ENCODE data around the gene ADAM22.

Gene ADAM22

DNA sequence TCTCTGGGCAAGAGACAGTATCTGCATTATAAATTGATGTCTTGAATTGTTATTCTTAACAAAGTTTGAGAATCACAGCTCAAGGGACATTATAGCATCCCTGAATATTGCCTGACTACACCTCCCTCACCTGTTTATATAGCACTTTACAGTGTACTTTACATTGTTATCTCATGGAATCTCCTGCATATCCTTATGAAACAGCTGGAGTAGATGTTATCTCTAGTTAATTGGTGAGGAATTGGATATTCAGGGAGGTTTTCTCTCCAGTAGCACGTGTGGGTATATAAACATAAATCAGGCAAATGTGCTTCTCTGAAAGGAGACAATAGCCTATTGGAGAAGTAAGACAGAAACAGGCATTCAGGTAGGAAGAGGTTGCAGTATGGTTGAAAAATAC lies 168.6 kb downstream of the ADAM22 start:
- no peak for DNase-seq (ENCODE audit: insufficient read length, low spot score)
- no peak for FAIRE-seq

DNA sequence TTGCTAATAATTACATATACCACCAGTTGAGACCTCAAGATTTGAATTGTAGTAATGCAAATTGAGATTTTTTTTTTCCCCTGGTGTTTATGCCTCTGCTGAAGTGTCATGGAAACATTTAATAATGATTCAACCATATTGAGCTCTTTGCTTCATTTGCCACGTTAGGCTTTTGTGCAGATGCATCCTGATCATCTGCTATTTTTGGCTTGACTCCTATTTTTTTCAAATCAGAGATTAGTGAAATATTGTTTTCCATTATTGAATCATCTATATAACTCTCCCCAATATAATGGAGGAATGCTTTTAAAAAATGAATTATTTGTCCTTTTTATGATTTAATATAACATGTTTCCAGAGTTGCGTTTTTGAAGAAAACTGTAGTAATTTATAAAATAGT lies 170.7 kb downstream of the ADAM22 start:
- FAIRE-seq (no peak), DNase-seq (ENCODE audit: insufficient read length, low spot score) (no peak)

DNA sequence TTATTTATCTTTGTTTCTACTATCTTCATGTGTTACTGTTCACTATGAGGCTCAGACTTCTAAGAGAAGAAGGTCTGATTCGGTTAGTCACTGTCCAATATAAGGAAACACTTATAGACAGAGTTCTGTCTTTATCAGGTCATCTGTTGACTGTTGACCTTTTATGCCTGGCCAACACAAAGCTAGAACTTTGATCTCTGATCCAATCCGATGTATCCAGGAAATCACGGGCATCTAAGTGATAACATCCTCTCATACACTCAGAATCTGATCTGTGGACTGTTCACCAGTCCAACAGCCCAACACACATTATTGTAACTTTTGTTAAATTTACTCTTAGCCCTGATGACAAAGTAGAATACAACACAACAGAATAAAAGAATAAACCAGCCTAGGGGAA lies 171.2 kb downstream of the ADAM22 start:
- DNase-seq (ENCODE audit: insufficient read length, low spot score) (no peak), FAIRE-seq (no peak)

DNA sequence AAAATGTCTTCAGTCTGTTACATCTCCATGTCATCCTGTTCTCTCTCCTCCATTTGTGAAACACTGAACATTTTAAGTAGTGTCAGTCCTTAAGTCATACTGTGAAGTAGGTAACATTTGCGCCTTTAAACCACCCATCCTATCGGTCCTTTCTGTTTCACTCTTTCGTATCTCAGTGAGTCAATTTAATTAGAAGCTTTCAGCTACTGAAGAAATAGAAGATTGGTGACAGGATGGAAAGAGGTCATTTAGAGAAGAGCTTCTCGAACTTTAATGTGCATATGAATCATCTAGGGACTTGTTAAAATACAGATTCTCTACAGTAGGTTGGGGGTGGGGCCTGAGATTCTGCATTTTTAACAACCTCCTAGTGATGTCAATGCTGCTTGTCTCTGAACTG lies 172.4 kb downstream of the ADAM22 start:
- no peak for FAIRE-seq
- no peak for DNase-seq (ENCODE audit: insufficient read length, low spot score)

DNA sequence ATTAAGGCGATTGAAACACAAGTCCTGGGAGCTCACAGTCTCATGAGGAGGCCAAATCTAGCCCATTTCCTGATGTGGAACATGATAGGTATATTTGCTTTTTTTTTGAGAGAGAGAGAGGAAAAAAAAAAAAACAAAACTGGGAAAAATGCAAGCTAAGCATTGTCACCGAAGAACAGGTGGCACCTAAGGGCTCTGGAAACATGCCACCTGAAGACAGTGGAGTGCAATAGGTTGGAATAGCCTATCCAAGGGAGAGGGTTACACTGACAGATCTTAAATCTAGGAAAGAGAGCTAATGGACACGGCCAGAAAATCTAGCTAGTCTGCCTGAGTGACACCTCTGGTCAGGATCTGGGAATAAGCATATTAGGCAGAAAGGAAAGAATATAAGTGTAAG lies 175.6 kb downstream of the ADAM22 start:
- FAIRE-seq (no peak), DNase-seq (ENCODE audit: insufficient read length, low spot score) (no peak)

DNA sequence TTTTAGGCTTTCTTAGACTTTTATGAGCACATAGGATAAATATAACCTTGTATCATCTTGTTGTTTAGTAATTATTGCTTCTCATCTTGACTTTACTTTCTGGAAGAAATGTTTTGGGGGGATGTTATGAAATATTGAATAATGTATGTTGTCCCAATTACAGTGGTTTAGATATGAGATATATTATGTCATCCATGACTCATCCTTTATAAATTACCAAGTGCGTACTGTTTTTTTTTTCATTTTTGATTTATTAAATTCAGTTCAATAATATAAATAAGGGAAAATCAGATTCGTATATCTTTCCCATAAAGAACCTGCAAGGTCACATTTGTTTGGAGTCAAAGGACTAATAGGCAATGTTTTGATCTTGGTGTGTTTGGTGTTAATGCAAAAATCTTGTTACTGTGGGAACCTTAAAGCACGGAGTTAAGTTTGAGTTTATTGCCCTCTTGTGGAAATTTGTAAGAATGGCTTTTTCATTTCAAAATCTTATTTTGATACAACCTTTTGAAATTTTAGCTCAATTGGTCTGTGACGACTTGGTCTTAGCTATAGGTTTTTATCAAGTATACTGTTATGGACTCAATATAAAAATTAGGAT lies 177.2 kb downstream of the ADAM22 start:
- DNase-seq (ENCODE audit: insufficient read length, low spot score) (peak; percentile 2), FAIRE-seq (peak; percentile 94)

DNA sequence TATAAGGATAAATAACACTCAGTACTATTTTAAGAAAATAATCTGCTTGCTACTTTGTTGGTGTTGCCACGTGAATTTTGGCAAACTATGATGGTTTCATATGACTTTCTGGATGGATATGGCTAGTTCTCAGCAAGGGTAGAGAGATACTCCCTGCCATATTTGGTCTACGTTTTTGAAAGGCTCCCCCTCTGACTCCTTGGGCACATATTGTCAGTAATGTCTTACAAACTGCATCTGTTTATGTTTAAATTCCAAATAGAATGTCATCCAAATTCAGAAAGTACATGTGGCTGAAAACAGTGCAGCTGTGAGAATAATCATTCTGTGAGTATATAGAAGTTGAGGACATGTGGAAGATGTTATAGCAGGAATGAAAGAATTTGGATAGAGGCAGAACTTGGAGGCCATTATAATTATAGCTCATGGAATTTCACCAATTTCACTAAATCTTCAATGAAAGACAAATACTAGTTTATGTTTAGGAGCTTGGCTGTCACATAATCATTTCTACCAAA lies 178.0 kb downstream of the ADAM22 start:
- no peak for FAIRE-seq
- DNase-seq (ENCODE audit: insufficient read length, low spot score): no peak

DNA sequence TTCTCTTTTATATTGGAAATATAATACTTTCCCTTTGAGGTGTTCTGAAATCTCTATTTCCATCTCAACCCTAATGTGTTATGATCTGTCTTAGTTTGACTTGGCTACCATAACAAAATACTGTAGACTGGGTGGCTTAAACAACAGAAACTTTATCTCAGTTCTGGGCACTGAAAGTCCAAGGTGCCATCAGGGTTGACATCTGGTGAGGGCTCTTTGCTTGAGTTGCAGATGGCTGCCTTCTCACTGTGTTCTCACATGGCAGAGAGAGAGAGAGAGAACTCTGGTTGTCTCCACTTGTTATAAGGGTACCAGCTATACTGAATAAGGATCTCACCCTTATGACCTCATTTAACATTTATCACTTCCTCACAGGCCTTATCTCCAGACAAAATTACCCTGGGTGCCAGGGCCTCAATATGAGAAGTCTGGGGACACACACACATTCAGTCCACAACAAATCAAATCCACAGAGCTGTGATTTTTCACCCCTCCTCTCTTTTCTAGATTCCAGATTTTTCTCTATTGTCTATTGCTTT lies 181.3 kb downstream of the ADAM22 start:
- no peak for DNase-seq (ENCODE audit: insufficient read length, low spot score)

DNA sequence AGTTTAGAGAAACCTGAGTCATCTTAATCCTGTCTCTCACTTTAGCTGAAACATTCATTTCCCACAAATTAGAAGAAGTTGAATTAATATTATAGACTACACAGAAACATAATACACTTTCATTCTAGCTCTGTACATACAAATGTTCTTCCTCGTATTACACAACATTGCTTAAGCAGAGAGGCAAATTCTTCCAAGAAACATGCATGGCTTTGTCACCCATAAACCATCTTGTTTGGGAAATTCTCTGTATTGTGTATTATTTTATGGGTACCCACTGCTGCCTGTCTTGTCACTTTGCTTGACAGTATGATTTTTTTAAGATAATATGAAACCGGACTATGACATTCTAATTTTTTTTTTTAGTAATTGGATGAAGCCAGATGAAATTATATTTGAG lies 181.8 kb downstream of the ADAM22 start:
- DNase-seq (ENCODE audit: insufficient read length, low spot score): no peak
- peak; percentile 66 for FAIRE-seq

More for the DNA sequence above, 181.3 kb downstream of the ADAM22 start:
- no peak for FAIRE-seq

DNA sequence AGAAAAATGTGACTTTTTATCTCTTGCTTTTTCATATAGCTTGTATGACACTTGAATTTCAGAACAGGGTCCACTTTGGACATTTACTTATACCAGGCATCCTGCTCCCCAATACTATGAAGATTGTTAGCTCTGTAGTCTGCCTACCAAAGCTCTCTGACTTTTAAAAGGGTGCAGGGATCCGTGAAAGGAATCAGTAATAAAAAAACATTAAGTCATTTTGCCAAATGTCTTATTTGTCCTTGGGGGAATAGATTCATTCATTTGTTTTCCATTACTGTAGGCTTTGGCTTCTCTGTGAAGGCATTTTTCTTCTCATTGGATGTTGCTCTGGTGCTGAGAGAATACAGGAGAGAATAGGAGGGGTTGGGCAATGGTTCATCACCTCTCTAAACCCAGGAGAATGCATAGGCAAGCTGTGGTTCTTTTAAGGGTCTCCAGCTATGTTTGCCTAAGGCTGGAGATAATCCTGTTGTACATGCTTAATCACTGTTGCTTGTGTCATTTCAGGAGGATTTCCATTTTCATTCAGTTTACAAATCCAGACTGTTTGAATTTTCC lies 182.3 kb downstream of the ADAM22 start:
- no peak for DNase-seq (ENCODE audit: insufficient read length, low spot score)
- no peak for FAIRE-seq

DNA sequence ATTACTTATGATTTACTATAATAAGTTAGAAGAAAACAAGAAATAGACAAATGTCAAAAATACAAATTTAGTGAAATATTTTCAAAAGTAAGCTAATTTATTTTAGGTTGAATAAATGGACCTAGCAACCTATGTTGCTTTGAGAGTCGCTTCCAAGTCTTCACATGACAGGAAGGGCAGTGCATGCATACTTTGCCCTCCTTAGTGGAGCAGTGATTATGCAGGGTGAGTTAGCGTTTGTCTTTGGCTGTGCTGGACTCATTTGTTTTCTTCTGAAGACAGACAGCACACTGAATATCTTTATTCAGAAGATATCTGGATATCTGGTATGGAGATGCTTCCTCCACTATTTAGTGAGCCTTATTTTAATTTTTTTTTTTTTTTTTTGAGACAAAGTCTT lies 183.3 kb downstream of the ADAM22 start:
- FAIRE-seq (no peak), DNase-seq (ENCODE audit: insufficient read length, low spot score) (no peak)

DNA sequence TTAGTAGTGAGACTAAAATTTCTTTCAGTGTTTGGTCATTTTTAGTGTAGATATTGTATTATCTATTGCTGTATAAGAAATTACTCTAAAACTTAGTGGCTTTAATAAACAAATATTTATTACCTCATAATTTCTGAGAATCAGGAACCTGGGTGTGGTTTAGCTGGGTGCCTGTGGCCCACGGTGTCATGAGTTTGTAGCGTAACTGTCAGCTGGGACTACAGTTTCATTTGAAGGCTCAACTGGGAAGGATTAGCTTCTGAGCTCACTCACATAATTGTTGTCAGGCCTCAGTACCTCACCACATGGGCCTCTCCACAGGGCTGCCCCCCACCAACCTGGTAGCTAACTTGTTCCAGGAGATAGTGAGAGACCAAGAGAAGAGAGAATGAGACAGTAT lies 187.3 kb downstream of the ADAM22 start:
- DNase-seq (ENCODE audit: insufficient read length, low spot score) (no peak), FAIRE-seq (no peak)

DNA sequence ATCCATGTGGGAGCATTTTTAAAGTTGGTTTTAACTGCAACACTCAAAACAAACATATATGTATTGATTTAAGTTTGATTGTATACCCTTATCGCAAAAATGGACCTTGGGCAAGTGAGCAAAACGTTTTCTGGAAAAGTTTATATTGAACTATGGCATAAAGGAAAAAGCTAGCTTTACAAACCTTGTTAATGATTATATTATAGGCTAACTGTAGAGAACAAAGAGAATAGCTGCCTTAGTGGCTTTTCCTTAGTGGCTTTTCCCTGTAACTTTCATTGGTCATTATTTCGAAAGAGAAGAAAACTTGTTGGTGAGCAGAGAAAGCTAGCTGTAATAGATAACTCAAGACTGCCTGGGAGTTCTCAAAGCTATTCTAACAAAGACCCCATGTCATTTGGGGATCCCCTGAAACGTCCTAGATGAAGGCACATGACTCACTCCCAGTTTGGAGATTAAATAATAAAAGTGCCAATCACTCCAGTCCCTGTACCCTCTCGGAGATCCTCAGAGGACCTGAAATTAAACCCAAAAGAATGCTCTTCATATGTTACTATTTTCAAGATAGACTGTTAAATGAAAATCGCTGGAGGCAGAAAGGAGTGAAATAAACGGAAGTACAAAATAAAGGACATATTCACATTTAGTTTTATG lies 193.7 kb downstream of the ADAM22 start:
- FAIRE-seq (no peak), DNase-seq (ENCODE audit: insufficient read length, low spot score) (no peak)

DNA sequence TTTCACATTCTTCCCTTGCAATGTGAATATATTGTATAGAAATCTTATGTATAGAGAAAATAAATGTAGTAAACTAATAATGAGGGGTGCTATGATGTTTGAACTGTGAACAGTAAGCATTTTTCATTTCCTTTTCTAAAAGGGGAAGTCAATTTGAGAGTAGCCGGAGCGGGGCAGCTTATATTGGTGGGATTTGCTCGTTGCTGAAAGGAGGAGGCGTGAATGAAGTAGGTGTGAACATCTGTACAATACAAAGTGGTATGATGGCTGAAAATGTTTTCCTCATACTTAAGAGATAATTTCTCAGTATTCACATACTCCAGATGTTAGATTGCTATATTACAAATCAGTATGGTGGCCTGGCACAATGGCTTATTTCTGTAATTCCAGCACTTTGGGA lies 198.7 kb downstream of the ADAM22 start:
- peak; percentile 54 for FAIRE-seq
- peak; percentile 1 for DNase-seq (ENCODE audit: insufficient read length, low spot score)

DNA sequence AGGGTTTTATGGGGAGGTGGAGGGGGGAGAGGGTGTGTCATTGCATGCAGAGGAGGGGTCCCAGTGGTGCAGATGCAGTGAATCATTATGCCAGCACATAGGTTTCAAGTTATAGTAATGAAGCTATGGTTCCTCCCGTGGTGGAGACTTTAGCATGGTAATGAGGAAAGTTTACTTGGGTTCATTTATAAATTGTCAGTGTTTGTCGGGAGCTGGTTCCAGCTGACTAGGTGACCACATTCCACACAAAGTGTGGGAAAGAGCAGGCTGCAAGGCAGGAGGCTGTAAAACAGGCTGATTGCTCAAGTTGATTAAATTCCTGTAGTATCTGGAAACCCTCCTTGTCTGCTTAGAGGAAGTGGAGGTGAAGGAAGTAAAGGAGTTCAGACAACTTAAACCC lies 206.9 kb downstream of the ADAM22 start:
- DNase-seq (ENCODE audit: insufficient read length, low spot score) (no peak), FAIRE-seq (no peak)

DNA sequence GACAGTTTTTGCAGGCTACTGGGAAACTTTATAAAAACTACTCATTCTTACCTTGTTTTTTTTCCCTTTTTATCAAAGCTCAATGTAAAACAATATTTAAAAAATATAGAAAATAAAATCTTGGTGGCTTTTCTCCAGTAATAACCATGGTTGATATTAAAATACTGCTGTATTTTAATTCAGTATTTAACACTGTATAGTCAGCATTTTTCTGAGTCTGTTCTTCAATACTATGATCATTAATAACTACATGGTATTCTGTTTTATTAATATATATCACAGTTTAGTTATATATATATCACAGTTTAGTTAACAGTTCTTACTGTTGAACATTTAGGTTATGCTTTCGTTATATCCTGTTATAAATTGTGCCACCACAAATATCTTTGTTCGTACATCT lies 207.4 kb downstream of the ADAM22 start:
- no peak for FAIRE-seq
- DNase-seq (ENCODE audit: insufficient read length, low spot score): no peak

DNA sequence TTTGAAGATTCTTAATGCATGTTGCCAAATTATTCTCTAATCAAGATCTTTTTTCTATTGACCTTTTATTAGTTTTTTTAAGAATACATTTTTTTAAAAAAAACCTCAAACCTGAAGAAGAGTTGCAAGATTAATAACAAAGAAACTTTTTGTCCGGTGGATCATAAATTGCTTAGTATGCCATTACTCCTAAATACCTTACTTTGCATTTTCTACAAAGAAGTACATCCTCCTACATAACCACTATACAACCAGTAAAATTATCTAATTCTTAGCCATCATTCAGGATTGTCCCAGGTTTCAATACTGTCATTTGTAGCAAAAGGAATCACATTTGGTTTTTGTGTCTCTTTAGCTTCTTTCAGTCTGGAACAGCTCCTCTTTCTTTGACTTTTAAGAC lies 207.9 kb downstream of the ADAM22 start:
- FAIRE-seq: no peak
- no peak for DNase-seq (ENCODE audit: insufficient read length, low spot score)

DNA sequence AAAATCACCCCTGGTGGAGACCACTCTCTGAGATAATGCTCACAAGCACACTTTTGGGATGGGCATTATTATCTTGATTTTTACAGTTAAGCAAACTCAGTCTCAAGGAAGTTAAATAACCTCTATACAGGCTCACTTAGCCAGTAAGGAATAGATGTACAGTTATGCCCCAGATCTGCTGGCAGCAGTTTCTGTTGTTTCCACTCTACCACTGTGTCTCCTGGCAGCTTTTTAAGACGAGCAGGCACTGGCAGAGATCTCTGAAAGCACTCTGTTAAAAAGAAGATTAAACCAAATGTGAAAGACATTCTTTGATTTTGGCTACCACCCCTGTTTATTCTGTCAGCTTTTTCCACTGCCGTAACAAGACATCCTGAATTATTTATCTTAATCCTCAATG lies 212.6 kb downstream of the ADAM22 start:
- FAIRE-seq: no peak
- DNase-seq (ENCODE audit: insufficient read length, low spot score): no peak

DNA sequence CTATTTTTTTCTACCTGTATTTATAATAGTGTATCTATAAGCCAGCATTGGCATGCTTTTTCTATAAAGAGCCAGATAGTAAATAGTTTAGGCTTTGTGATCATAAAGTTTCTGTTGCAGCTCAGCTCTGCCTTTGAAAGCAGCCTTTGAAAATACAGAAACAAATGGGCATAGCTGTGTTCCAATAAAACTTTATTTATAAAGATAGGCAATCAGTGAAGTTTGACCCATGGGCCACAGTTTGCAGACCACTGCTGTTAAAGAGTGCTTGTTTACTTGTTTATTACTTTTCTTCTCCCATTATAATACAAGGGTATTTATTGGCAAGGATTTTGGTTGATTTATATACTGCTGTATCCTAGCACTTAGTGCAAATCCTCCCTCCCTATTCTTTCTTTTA lies 213.3 kb downstream of the ADAM22 start:
- FAIRE-seq (no peak), DNase-seq (ENCODE audit: insufficient read length, low spot score) (no peak)

DNA sequence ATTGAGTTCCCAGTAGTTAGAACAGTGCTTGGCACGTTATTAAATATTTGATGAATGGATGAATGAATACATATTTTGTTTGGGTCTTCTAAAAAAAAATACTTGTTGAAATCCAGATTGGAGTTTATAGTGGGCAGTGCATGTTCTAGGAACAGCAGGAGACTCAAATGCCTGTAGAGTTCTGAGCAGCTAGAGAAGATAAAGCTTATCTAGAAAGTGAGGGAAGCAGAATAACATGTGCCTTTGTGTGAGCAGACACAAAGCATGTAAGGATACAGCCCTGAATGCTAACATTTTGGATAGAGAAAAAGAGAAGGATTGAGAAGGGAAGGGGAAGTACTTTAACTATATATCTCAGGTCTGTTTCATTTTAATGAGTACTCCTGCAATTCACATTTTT lies 213.9 kb downstream of the ADAM22 start:
- no peak for FAIRE-seq
- no peak for DNase-seq (ENCODE audit: insufficient read length, low spot score)

DNA sequence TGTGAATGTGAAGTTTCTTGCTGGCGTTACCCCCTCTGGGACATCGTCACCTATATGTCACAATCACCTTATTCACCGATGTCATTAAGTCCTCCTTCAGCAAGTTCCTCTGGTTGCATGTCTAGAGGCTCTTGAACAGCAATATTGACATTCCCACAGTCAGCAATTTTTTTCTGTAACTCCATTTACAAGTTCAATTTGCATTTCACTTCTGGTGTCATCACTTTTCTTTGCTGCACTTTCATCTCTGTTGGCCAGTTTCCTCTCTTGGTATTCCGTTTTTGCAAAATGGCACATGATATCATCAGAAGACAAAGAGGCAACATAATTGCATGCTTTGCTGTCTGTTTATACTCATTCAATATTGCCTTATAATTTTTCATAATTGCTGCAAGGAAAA lies 216.0 kb downstream of the ADAM22 start:
- DNase-seq (ENCODE audit: insufficient read length, low spot score): no peak
- no peak for FAIRE-seq

DNA sequence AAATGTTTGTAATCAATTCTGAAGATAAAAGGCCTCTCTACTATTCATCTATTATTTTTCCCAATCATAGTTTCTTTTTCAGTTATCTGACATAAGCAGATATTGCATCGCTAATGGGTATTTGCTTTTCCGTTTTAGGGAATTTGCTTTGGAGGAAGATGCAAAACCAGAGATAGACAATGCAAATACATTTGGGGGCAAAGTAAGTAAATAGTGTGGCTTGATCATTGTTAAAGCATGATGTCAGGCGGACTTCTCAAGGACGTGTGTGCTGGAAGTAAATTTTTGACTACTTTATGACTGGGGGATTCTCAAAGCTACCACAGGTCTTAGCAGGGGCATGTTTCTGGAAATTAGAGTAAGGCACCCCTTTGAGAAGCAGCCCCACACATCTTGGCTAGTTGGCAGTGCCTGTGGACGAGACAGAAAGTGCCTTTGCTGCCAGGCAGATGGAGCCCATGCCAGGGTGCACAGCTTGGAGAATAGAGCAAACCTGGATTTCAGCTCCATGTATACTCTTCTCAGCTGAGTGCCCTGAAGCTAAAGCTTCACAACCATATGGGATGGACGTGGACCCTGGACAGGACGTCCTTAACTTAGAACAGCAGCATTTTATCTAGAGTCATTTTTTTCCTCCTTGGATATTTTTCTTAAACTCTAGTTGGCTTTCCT lies 217.2 kb downstream of the ADAM22 start:
- FAIRE-seq (no peak), DNase-seq (ENCODE audit: insufficient read length, low spot score) (no peak)
